Coronary artery (tissue), 2 donors: Measurements from ENCODE around the gene VPS13D.
A peak's percentile ranks its signal among the peaks of the same experiment; 100 is the strongest.
"Not testable (repeated sequence)": the region's sequence is repeated elsewhere in the genome, so short reads cannot be mapped to it uniquely, and the experiment has no call there.

Experiments
- DNase-seq: peaks from one replicate; pipeline ENCODE4 v3.0.0-alpha.2; 2017; ENCODE audit warnings: low spot score
- H3K27ac ChIP-seq, 2 donors: fragments of 200-600 bp; sonication (generic); one replicate each; pipeline ENCODE4 v1.5.1; 2016 to 2019
- H3K4me3 ChIP-seq: fragments of 200-600 bp; sonication (generic); 2 replicates; pipeline ENCODE4 v1.5.1; 2016; ENCODE audit warnings: mild to moderate bottlenecking, moderate library complexity
- CTCF ChIP-seq: fragments of 200-600 bp; sonication (generic); IDR thresholded peaks from one replicate; pipeline ENCODE4 v1.5.1; 2019; ENCODE audit warnings: antibody characterized with exemption

VPS13D gene

GRCh38 chr1:12451560-12451900, 221.7 kb downstream of the VPS13D start:
- H3K27ac ChIP-seq, result peak overlapping the region; percentile 51 to 94
- no peak for TF ChIP-seq CTCF
- no peak for DNase-seq

GRCh38 chr1:12452262-12452661, 222.4 kb downstream of the VPS13D start:
- H3K27ac ChIP-seq, result peak overlapping the region; percentile 88 to 94
- H3K4me3 ChIP-seq, result no peak overlapping the region
- DNase-seq, result no peak
- TF ChIP-seq CTCF, result no peak

More at GRCh38 chr1:12451560-12451900, 221.7 kb downstream of the VPS13D start:
- no peak overlapping the region for H3K4me3 ChIP-seq

GRCh38 chr1:12453400-12454343, 223.8 kb downstream of the VPS13D start:
- Histone ChIP-seq H3K27ac (peak overlapping the region; percentile 88 to 94), H3K4me3 (no peak overlapping the region)
- no peak for TF ChIP-seq CTCF
- DNase-seq, result no peak

- DNase-seq, result peak; percentile 89
- Histone ChIP-seq H3K4me3 (no peak overlapping the region), H3K27ac (peak overlapping the region; percentile 88 to 94)
- no peak for TF ChIP-seq CTCF
These were observed 224.9 kb downstream of the VPS13D start for GRCh38 chr1:12454406-12455391.

- not testable (repeated sequence) for H3K4me3 ChIP-seq, DNase-seq
- H3K27ac ChIP-seq, result peak overlapping the region; percentile 88 to 94
These were observed 226.3 kb downstream of the VPS13D start for GRCh38 chr1:12456081-12456480.

- DNase-seq, result no peak
- H3K4me3 ChIP-seq, result peak overlapping the region; percentile 19
- H3K27ac ChIP-seq, result peak overlapping the region; percentile 74 to 94
- no peak for TF ChIP-seq CTCF
These were observed 227.1 kb downstream of the VPS13D start for GRCh38 chr1:12456979-12457378.

GRCh38 chr1:12457771-12458170, 227.9 kb downstream of the VPS13D start:
- H3K27ac ChIP-seq, result peak overlapping the region; percentile 74 to 94

More at GRCh38 chr1:12457771-12458170, 227.9 kb downstream of the VPS13D start:
- no peak overlapping the region for H3K4me3 ChIP-seq
- no peak for DNase-seq
- TF ChIP-seq CTCF, result no peak
